Omental fat pad (tissue), 4 donors: ENCODE measurements around the gene CAST. TPM values are rescaled to one million over a fixed set of nuclear protein-coding genes. Genes with fewer than 3 reads are reported as not detected.

Source experiments
- ATAC-seq: fragments of 150-250 bp; one replicate; pipeline ENCODE4 v1.9.1; 2016; ENCODE audit warnings: mild to moderate bottlenecking, moderate library complexity; ENCODE audit not compliant: low FRiP score
- DNase-seq: peaks from one replicate; pipeline ENCODE4 v3.0.0-alpha.2; 2019; ENCODE audit warnings: low spot score
- total RNA-seq, 4 donors: library from RNA; depleted of rRNA; stranded (reverse); fragments of >200 nt; gene quantifications; one replicate each; pipeline ENCODE4 v1.1.0, GENCODE V29; 2016
- TF ChIP-seq, protein P1 (sequence below), 3 donors: fragments of 450-650 bp; IDR thresholded peaks; one replicate each; pipeline ENCODE4 v1.5.1; 2016 to 2017; ENCODE audit warnings: antibody characterized with exemption in 3 of 3, mild to moderate bottlenecking in 3 of 3, moderate library complexity in 2 of 3

Gene CAST
- total RNA-seq, 4 donors from 2014 or later: 224 to 362 (median 285) TPM

DNA sequence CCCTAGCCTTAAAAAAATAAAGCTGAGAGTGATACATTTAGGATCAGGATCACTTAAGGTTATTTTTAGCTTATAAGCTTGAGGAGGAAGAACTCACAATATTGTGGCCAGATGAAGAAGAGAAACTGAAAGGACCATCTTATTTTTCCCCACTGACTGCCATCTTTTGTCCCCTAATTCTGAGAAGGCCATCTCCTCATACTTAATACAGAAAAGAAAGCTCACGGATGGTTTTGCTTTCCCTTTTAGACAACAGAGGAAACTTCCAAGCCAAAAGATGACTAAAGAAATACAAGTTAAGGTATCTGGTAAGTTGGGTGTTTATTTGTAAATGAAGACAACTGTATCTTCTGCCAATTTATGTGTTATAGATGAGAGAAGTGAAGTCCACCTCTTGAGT is 109.2 kb downstream of the CAST start:
- ATAC-seq: no peak
- no peak for DNase-seq
- TF ChIP-seq, protein P1, sequence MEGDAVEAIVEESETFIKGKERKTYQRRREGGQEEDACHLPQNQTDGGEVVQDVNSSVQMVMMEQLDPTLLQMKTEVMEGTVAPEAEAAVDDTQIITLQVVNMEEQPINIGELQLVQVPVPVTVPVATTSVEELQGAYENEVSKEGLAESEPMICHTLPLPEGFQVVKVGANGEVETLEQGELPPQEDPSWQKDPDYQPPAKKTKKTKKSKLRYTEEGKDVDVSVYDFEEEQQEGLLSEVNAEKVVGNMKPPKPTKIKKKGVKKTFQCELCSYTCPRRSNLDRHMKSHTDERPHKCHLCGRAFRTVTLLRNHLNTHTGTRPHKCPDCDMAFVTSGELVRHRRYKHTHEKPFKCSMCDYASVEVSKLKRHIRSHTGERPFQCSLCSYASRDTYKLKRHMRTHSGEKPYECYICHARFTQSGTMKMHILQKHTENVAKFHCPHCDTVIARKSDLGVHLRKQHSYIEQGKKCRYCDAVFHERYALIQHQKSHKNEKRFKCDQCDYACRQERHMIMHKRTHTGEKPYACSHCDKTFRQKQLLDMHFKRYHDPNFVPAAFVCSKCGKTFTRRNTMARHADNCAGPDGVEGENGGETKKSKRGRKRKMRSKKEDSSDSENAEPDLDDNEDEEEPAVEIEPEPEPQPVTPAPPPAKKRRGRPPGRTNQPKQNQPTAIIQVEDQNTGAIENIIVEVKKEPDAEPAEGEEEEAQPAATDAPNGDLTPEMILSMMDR (IDR thresholded peaks at IDR 0.05): no peak

DNA sequence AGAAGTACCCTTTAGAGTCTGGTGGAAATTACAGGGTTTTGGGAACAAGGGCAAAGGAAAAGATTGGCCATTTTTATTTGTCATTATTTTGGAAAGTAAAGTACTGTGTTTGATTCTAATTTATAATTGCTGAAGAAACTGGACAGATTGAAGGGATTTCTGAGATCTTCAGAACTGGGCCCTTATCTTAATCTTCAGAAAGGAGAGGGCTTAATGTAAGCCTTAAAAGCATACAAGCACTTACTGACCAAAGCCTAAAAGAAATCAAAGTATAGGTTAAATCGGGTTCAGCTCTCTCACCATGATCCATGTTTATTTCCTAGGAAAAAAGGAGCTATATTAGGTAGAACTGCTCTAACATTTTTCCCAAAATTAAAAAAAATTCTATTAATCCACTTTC is 109.9 kb downstream of the CAST start:
- TF ChIP-seq, protein P1 (IDR thresholded peaks at IDR 0.05): no peak
- DNase-seq: no peak
- ATAC-seq: no peak

DNA sequence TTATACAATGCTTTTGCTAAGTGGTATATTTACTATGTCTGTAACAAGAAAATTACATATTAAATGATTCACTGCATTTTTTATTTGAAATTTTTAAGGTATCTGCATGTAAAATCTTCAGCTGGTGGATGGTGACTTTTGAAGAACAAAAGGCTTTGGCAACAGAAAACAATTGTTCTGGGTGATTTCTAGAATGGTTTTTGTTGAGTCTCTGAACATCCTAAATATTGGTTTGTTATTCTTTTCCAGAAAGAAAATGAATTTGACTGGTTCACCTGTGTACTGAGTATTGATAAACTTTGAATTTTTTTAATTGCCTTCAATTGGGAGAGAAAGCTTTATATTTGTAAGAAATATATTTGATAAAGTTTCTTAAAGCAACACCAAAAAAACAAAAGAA is 110.4 kb downstream of the CAST start:
- TF ChIP-seq, protein P1 (IDR thresholded peaks at IDR 0.05): no peak
- ATAC-seq (no peak), DNase-seq (no peak)

DNA sequence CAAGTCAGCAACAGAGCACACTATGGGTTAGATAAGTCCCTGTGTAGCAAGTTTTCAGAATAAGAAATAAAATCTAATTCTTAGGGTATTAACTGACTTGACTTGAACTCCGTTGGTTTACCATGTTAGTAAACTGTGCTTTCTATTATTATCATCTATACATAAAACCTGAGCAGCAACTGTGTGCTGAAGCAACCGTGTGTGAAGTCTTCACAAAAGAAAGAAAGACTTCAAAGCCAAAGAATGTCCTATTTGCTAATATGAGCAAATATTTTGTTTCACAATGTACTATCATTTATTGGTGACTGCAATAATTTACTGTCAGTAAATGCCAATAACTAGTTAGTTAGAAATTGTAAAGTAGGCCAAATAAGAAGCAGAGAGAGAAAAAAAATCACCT is 112.9 kb downstream of the CAST start:
- ATAC-seq (no peak), DNase-seq (no peak)
- TF ChIP-seq, protein P1 (IDR thresholded peaks at IDR 0.05): no peak

DNA sequence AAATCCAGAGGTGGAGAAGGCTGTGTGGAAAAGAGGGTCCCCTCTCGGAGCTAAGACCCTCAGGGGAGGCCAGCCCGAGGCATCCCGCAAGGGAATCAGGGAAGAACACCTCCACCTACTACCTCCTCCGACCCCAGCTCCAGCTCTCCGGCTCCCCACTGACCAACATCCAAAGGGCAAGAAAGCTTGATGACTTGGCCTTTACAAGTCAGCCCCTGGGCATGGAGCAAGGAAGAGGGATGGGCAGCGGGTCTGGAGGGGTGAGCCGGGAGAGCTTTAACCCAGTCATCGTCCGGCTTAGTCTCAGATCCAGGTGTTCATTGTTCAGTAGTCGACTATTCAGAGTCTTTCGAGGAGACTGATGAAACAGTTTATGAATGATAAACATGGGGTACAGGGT is 113.5 kb downstream of the CAST start:
- TF ChIP-seq, protein P1 (IDR thresholded peaks at IDR 0.05): no peak
- DNase-seq (no peak), ATAC-seq (no peak)

DNA sequence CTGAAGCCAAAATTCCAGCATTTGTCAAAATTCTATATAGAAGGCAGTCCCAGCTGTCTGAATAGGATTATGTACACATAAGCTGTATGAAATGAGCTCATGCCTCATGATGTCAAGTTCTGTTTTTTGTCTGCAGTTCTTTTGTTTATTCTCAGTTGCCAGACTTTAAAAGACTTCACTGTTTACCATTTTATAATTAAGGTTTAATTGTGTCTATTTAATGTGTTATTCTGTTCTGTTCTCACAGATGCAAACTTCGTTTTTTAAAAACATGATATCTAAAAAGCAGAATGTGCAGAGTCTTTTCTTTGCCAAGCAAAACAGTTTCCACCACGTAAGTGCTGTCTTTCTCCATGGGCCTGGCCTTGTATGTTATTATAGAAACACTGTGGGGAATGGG is 114.4 kb downstream of the CAST start:
- no peak for ATAC-seq
- TF ChIP-seq, protein P1 (IDR thresholded peaks at IDR 0.05): no peak
- DNase-seq: no peak

DNA sequence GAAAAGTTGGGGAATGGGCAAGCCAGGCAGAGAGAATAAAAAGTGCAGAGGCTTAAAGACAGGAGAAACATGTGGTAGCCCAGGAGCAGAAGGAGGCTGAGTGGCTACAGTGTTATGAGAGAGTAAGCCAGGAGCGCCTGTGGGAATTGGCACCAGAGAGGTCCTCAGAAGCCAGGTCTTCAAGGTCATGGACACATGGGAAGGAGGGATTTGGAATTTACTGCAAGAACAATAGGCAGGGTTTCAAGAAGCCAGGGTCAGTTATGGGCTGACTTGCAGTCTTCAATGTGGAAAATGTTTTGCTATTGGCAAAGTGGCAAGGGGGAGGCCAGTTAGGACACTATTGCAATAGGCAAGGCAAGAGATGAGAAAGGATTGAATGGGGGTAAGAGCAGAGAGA is 116.2 kb downstream of the CAST start:
- no peak for DNase-seq
- TF ChIP-seq, protein P1 (IDR thresholded peaks at IDR 0.05): no peak

More for the DNA sequence above, 116.2 kb downstream of the CAST start:
- no peak for ATAC-seq
